H1 (cell line): Measurements from ENCODE around the gene PARP4. TPM values are rescaled to one million over a fixed set of nuclear protein-coding genes. Genes with fewer than 3 reads are reported as not detected.
"Not testable (repeated sequence)": the region's sequence is repeated elsewhere in the genome, so short reads cannot be mapped to it uniquely, and the experiment has no call there.

ENCODE experiments used
- CTCF ChIA-PET: fragments of 300-600 bp; sonication (Branson Sonifier 250); formaldehyde crosslinking; loops from one replicate; lab custom pipeline; 2021; ENCODE audit not compliant: partially characterized antibody; lab: Charles Lee
- POLR2A ChIA-PET: fragments of 300-600 bp; sonication (Branson Sonifier 250); formaldehyde crosslinking; loops from one replicate; lab custom pipeline; 2021; ENCODE audit warnings: inconsistent platforms; ENCODE audit not compliant: partially characterized antibody; lab: Charles Lee
- DNase-seq, 2 experiments: peaks; one replicate each; pipeline versions ENCODE4 v3.0.0 to v3.0.0-alpha.2; 2010 to 2022; ENCODE audit warnings: low spot score in 2 of 2, low read depth in 1 of 2, mixed read lengths in 1 of 2
- FAIRE-seq: peaks from 2 replicates; lab custom pipeline; 2011; peaks lifted over from hg19 to GRCh38; lab: Jason Lieb, UNC
- H2AFZ ChIP-seq: 2 replicates; pipeline ENCODE4 v1.8.1; 2012; ENCODE audit warnings: low read length, inconsistent platforms
- H2AK5ac ChIP-seq: 2 replicates; pipeline ENCODE4 v1.6.1; 2013; ENCODE audit warnings: low read depth, low read length
- H2BK120ac ChIP-seq: replicated peaks from 2 replicates; pipeline ENCODE3; 2013; ENCODE audit warnings: low read depth, low read length, inconsistent platforms
- H2BK12ac ChIP-seq: 2 replicates; pipeline ENCODE4 v1.6.1; 2013; ENCODE audit warnings: low read depth, low read length
- H2BK15ac ChIP-seq: 2 replicates; pipeline ENCODE4 v1.6.1; 2013; ENCODE audit warnings: low read length
- H2BK20ac ChIP-seq: 2 replicates; pipeline ENCODE4 v1.6.1; 2013; ENCODE audit warnings: low read length
- H2BK5ac ChIP-seq: 2 replicates; pipeline ENCODE4 v1.6.1; 2013; ENCODE audit warnings: low read depth, low read length
- H3K14ac ChIP-seq: 2 replicates; pipeline ENCODE4 v1.6.1; 2013; ENCODE audit warnings: inconsistent platforms; ENCODE audit not compliant: insufficient read length
- H3K18ac ChIP-seq: 2 replicates; pipeline ENCODE4 v1.6.1; 2013; ENCODE audit warnings: low read length; ENCODE audit errors: extremely low read depth
- H3K23ac ChIP-seq: 2 replicates; pipeline ENCODE4 v1.6.1; 2013; ENCODE audit warnings: inconsistent platforms; ENCODE audit not compliant: insufficient read length
- H3K23me2 ChIP-seq: 2 replicates; pipeline ENCODE4 v1.6.1; 2013; ENCODE audit warnings: low read depth, low read length
- H3K27ac ChIP-seq: 2 replicates; pipeline ENCODE4 v1.6.1; 2011; ENCODE audit warnings: low read depth, low read length, inconsistent platforms
- H3K27me3 ChIP-seq, 4 experiments: replicated peaks in 1 of 4; 1 replicate in 1 of 4; 2 replicates in 3 of 4; pipeline versions ENCODE4 v1.6.1 to v1.8.1; 2011 to 2013; ENCODE audit warnings: low read length in 3 of 4, mild to moderate bottlenecking in 3 of 4, inconsistent platforms in 2 of 4, mixed read lengths in 2 of 4, moderate library complexity in 1 of 4; ENCODE audit not compliant: control insufficient read depth in 3 of 4, insufficient read depth in 3 of 4; ENCODE audit errors: extremely low read depth in 1 of 4
- H3K36me3 ChIP-seq, 4 experiments: 2 replicates each; pipeline versions ENCODE4 v1.6.1 to v1.8.1; 2011 to 2013; ENCODE audit warnings: mild to moderate bottlenecking in 4 of 4, low read length in 3 of 4, moderate library complexity in 2 of 4, control low read depth in 1 of 4, inconsistent platforms in 1 of 4; ENCODE audit not compliant: insufficient read depth in 4 of 4, control insufficient read depth in 2 of 4
- H3K4ac ChIP-seq: replicated peaks from 2 replicates; pipeline ENCODE3; 2013; ENCODE audit warnings: low read length, low read depth, mixed read lengths, inconsistent platforms; ENCODE audit not compliant: insufficient read length
- H3K4me1 ChIP-seq, 4 experiments: replicated peaks in 1 of 4; 1 replicate in 1 of 4; 2 replicates in 3 of 4; pipeline versions ENCODE4 v1.6.1 to v1.8.1; 2011 to 2013; ENCODE audit warnings: low read length in 3 of 4, inconsistent platforms in 2 of 4, mixed read lengths in 1 of 4; ENCODE audit not compliant: insufficient read depth in 4 of 4, control insufficient read depth in 3 of 4
- H3K4me2 ChIP-seq, 2 experiments: 2 replicates each; pipeline versions ENCODE4 v1.6.1 to v1.8.1; 2011 to 2013; ENCODE audit warnings: low read depth in 2 of 2, low read length in 2 of 2, control low read depth in 1 of 2, inconsistent platforms in 1 of 2, mild to moderate bottlenecking in 1 of 2; ENCODE audit not compliant: insufficient read depth in 1 of 2
- H3K4me3 ChIP-seq, 4 experiments: fragments of 200-600, 300-600 bp in 1 of 4; sonication (generic), shearing (Covaris generic), sonication (Bioruptor Twin) in 1 of 4; 2 replicates each; pipeline versions ENCODE4 v1.5.1 to v1.8.1; 2011 to 2016; ENCODE audit warnings: low read length in 4 of 4, low read depth in 3 of 4, control low read depth in 2 of 4, inconsistent platforms in 2 of 4, mild to moderate bottlenecking in 2 of 4, mixed read lengths in 1 of 4, moderate library complexity in 1 of 4; ENCODE audit not compliant: insufficient read depth in 2 of 4; ENCODE audit errors: extremely low read depth in 1 of 4
- H3K56ac ChIP-seq: replicated peaks from 2 replicates; pipeline ENCODE3; 2013; ENCODE audit warnings: low read depth, mild to moderate bottlenecking, mixed read lengths, low read length, inconsistent platforms; ENCODE audit not compliant: insufficient read length
- H3K79me1 ChIP-seq: 2 replicates; pipeline ENCODE4 v1.6.1; 2013; ENCODE audit warnings: low read depth, low read length, control low read depth
- H3K79me2 ChIP-seq, 2 experiments: 2 replicates each; pipeline versions ENCODE4 v1.6.1 to v1.8.1; 2012 to 2013; ENCODE audit warnings: low read length in 2 of 2, mild to moderate bottlenecking in 2 of 2, inconsistent platforms in 1 of 2; ENCODE audit not compliant: insufficient read depth in 2 of 2, control insufficient read depth in 1 of 2
- H3K9ac ChIP-seq, 4 experiments: replicated peaks in 1 of 4; 1 replicate in 1 of 4; 2 replicates in 3 of 4; pipeline versions ENCODE4 v1.6.1 to v1.8.1; 2011 to 2013; ENCODE audit warnings: low read depth in 3 of 4, low read length in 3 of 4, control low read depth in 2 of 4, mild to moderate bottlenecking in 2 of 4, moderate library complexity in 2 of 4, inconsistent platforms in 1 of 4; ENCODE audit errors: extremely low read depth in 1 of 4
- H3K9me3 ChIP-seq, 2 experiments: 2 replicates each; pipeline versions ENCODE4 v1.6.1 to v1.8.1; 2012 to 2013; ENCODE audit warnings: mild to moderate bottlenecking in 2 of 2, moderate library complexity in 2 of 2, control low read depth in 1 of 2, inconsistent platforms in 1 of 2, low read depth in 1 of 2, low read length in 1 of 2, mixed read lengths in 1 of 2; ENCODE audit not compliant: insufficient read depth in 2 of 2
- H4K20me1 ChIP-seq, 2 experiments: replicated peaks in 1 of 2; 2 replicates each; pipeline versions ENCODE3 to v1.8.1; 2011 to 2013; ENCODE audit warnings: inconsistent platforms in 2 of 2, low read length in 2 of 2, mild to moderate bottlenecking in 1 of 2; ENCODE audit not compliant: insufficient read depth in 2 of 2, control insufficient read depth in 1 of 2
- H4K5ac ChIP-seq: 2 replicates; pipeline ENCODE4 v1.6.1; 2013; ENCODE audit warnings: low read length, low read depth, mixed read lengths, inconsistent platforms; ENCODE audit not compliant: insufficient read length
- H4K8ac ChIP-seq: 2 replicates; pipeline ENCODE4 v1.8.0; 2013; ENCODE audit warnings: mild to moderate bottlenecking, moderate library complexity, low read length, inconsistent platforms; ENCODE audit not compliant: insufficient read depth; ENCODE audit errors: extremely low read depth
- H4K91ac ChIP-seq: replicated peaks from 2 replicates; pipeline ENCODE3; 2013; ENCODE audit warnings: low read length, mixed read lengths, inconsistent platforms; ENCODE audit not compliant: insufficient read length
- ASH2L ChIP-seq: fragments of 200-600, 300-600 bp; sonication (generic); IDR thresholded peaks from one replicate; pipeline ENCODE4 v1.7.1; 2017; ENCODE audit warnings: low read length
- CREB1 ChIP-seq: IDR thresholded peaks from 2 replicates; pipeline ENCODE4 v1.6.1; 2012; ENCODE audit warnings: inconsistent platforms
- E2F6 ChIP-seq: IDR thresholded peaks from 2 replicates; pipeline ENCODE4 v1.6.1; 2012; ENCODE audit warnings: inconsistent platforms
- EZH2 ChIP-seq: fragments of 200-600 bp; sonication (generic); IDR thresholded peaks from 2 replicates; pipeline ENCODE4 v1.7.1; 2012; ENCODE audit warnings: low read depth, mild to moderate bottlenecking, moderate library complexity, low read length, inconsistent platforms; ENCODE audit not compliant: severe bottlenecking
- KDM4A ChIP-seq: IDR thresholded peaks from one replicate; pipeline ENCODE4 v1.7.1; 2012; ENCODE audit warnings: low read depth, mild to moderate bottlenecking, moderate library complexity, low read length, inconsistent platforms; ENCODE audit not compliant: severe bottlenecking
- MAX ChIP-seq: IDR thresholded peaks from 2 replicates; pipeline ENCODE4 v1.6.1; 2012; ENCODE audit warnings: inconsistent platforms
- SAP30 ChIP-seq: fragments of 300-600 bp; sonication (generic); IDR thresholded peaks from 2 replicates; pipeline ENCODE4 v1.7.1; 2012; ENCODE audit warnings: low read length, moderate library complexity, mild to moderate bottlenecking, inconsistent platforms; ENCODE audit not compliant: insufficient read depth, insufficient replicate concordance
- WGBS, 2 experiments: shearing (Covaris generic) in 1 of 2; methylation state at CpG; one replicate each; pipeline versions ENCODE4 v1.1.6 to v1.1.7; 2013 to 2015; ENCODE audit warnings: low lambda C conversion rate in 2 of 2, mixed read lengths in 2 of 2, inconsistent platforms in 1 of 2, low coverage in 1 of 2, missing lambda C conversion rate in 1 of 2; ENCODE audit not compliant: insufficient replicate concordance in 2 of 2, insufficient coverage in 1 of 2, insufficient read length in 1 of 2; ENCODE audit errors: extremely low coverage in 1 of 2, missing lambda C conversion rate in 1 of 2; 5-methylcytosine and 5-hydroxymethylcytosine counted together
- polyA plus RNA-seq, 7 experiments: library from polyadenylated mRNA; depleted of rRNA in 3 of 7; stranded (reverse) in 5 of 7; unstranded in 2 of 7; fragments of >200 nt in 5 of 7; fragments of 200-250 nt in 2 of 7; gene quantifications; 1 replicate in 5 of 7; 2 replicates in 1 of 7; 4 replicates in 1 of 7; pipeline versions ENCODE4 v1.2.1 to v1.2.3, GENCODE V29; 2011 to 2013; ENCODE audit warnings: missing spikeins in 2 of 7, mixed read lengths in 2 of 7
- total RNA-seq: library from RNA; stranded (reverse); fragmentation: NEBNext Ultra II Directional; extraction: Animal tissue kit (Norgen Biotek cat#: 25700); gene quantifications from 2 replicates; pipeline ENCODE4 v1.2.1, GENCODE V29; 2021

Gene PARP4
- total and polyA plus RNA-seq, 2 of the 8 experiments (the other 6 are each of a cell fraction or from before 2014, with no cell fraction given) = 22.2 to 40.3 TPM

- not testable (repeated sequence) for H3K56ac ChIP-seq, H3K27ac ChIP-seq, H3K23ac ChIP-seq, H2BK20ac ChIP-seq, H2AK5ac ChIP-seq, H4K20me1 ChIP-seq, FAIRE-seq, H3K79me2 ChIP-seq, H3K23me2 ChIP-seq, H3K79me1 ChIP-seq, H2BK120ac ChIP-seq, H3K4ac ChIP-seq, H4K91ac ChIP-seq, H2BK15ac ChIP-seq, H4K5ac ChIP-seq, H3K9me3 ChIP-seq, H2BK5ac ChIP-seq, H3K36me3 ChIP-seq, H3K14ac ChIP-seq
- POLR2A ChIA-PET = interaction anchor here (0.6 to 0.7 kb wide), 2 partner anchors 13 to 28 kb away, joined by 3 read pairs; no protein-coding TSS in a partner anchor
- peak overlapping the region; percentile 71 for H3K18ac ChIP-seq
- H3K27me3 ChIP-seq = peaks cover 2 to 10% (median 9%) of the 10 kb centered on the region in 4 experiments
- peak in 1 of 2 experiments; percentile 77 for DNase-seq
- H3K4me1 ChIP-seq = peaks cover 0 to 11% (median 0%) of the 10 kb centered on the region in 4 experiments; a peak in 1 of 7 replicates
- H3K9ac ChIP-seq = peak overlapping the region in 1 of 4 experiments; percentile 4; a peak in 1 of 7 replicates
- H3K4me3 ChIP-seq = peak overlapping the region; percentile 36 to 63 (median 46)
- H4K8ac ChIP-seq = 0 out of 2 replicates have a peak overlapping the region, but pooled peaks have one; percentile 7
- peak overlapping the region; percentile 97 for H2AFZ ChIP-seq
- CTCF ChIA-PET = interaction anchor here (0.6 to 1.9 kb wide), 16 partner anchors 13 to 1535 kb away, joined by 3 to 7 read pairs (median 4); no protein-coding TSS in a partner anchor
- WGBS, 2 experiments = 8% methylated on average over 32 of the region's 73 CpGs; no CpG with 5 or more reads in 1 of the 2 experiments
- H2BK12ac ChIP-seq = peak overlapping the region; percentile 5; the same call in 1 of the 2 replicates
- peak; percentile 56 for TF ChIP-seq EZH2
- peak; percentile 93 for TF ChIP-seq E2F6
- peak; percentile 91 for TF ChIP-seq KDM4A
- peak; percentile 80 for TF ChIP-seq ASH2L
- TF ChIP-seq SAP30 = peak; percentile 27
- TF ChIP-seq MAX = peak; percentile 67; the same call in 1 of the 2 replicates
- TF ChIP-seq CREB1 = peak; percentile 77
- peak overlapping the region; percentile 82 to 93 for H3K4me2 ChIP-seq
Observed at GRCh38 chr13:24541476-24542352, 29.1 kb upstream of the PARP4 start.
